ENCODE data around the gene FOXE3. TPM values are rescaled to one million over a fixed set of nuclear protein-coding genes. Genes with fewer than 3 reads are reported as not detected.

The FOXE3 gene
- total RNA-seq, 1 donor = not detected

Other genes starting within 250 kb of the FOXE3 start
- gene PDZK1IP1, start 226.2 kb upstream of the FOXE3 start, total RNA-seq (ENCODE audit: low replicate concordance) = not detected in 2 replicates
- gene TAL1, start 184.1 kb upstream of the FOXE3 start, total RNA-seq (ENCODE audit: low replicate concordance) = 0.08 and 0.36 TPM in 2 replicates
- gene STIL, start 102.1 kb upstream of the FOXE3 start, total RNA-seq (ENCODE audit: low replicate concordance) = 3.9 and 29.1 TPM in 2 replicates
- gene CMPK1, start 82.5 kb upstream of the FOXE3 start, total RNA-seq (ENCODE audit: low replicate concordance) = 87.8 and 138 TPM in 2 replicates
- gene FOXD2, start 21.8 kb downstream of the FOXE3 start, total RNA-seq (ENCODE audit: low replicate concordance) = under 0.01 and 0.36 TPM in 2 replicates